SHP77 (cell line): Measurements from ENCODE around the gene HAGH.
"Not testable (repeated sequence)": the region's sequence is repeated elsewhere in the genome, so short reads cannot be mapped to it uniquely, and the experiment has no call there.

Source experiments
- DNase-seq, 2 experiments: peaks; one replicate each; lab custom pipeline; 2025; lab: John Stamatoyannopoulos, UW

The HAGH gene

DNA sequence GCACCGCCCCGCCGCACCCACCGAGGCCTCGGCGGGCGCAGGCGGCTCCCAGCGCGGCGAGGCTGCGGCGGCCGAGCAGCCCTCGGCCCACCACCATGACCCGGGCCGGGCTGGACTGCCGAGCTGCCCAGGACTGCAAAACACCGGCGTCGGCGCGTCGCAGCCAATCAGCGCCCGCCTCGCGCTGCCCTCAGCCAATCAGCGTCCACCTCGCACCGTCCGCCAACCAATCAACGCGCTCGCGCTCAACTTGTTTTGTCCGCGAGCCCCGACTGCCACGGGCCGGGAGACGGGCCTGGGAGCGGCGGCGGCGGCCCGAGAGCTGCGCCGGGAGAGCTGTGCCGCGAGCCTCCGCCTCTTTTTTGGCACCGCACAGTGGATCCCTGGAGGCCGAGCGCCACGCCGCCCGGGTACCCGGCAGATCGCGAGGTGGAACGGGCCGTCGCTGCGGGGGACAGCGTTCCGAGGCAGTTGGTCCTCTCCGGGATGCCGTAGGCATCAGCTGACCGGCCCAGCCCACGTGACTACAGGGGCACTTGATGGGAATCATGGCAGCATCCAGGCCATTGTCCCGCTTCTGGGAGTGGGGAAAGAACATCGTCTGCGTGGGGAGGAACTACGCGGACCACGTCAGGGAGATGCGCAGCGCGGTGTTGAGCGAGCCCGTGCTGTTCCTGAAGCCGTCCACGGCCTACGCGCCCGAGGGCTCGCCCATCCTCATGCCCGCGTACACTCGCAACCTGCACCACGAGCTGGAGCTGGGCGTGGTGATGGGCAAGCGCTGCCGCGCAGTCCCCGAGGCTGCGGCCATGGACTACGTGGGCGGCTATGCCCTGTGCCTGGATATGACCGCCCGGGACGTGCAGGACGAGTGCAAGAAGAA lies at the start of gene HAGH, which contains the start of gene FAHD1:
TSS of gene HAGH (minus strand) at position 135 of the 883 bp plus-strand sequence. CDS start at position 97, 38 bp downstream.
TSS of gene FAHD1 (plus strand) at position 516 of the 883 bp plus-strand sequence. CDS start at position 549, 33 bp downstream.
- peak; percentile 83 to 92 for DNase-seq

DNA sequence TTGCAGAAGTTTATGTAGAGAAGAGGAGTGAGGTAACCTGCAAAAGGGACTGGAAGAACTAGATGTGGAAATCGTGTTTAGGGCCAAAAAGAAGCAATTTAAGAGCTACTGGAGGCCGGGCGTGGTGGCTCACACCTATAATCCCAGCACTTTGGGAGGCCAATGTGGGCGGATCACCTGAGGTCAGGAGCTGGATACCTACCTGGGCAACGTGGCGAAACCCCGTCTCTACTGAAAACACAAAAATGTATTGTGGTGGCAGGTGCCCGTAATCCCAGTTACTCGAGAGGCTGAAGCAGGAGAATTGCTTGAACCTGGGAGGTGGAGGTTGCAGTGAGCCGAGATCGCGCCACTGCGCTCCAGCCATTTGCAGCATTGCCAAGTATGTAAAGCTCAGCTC lies 49.4 kb upstream of the HAGH start:
- DNase-seq = not testable (repeated sequence)

DNA sequence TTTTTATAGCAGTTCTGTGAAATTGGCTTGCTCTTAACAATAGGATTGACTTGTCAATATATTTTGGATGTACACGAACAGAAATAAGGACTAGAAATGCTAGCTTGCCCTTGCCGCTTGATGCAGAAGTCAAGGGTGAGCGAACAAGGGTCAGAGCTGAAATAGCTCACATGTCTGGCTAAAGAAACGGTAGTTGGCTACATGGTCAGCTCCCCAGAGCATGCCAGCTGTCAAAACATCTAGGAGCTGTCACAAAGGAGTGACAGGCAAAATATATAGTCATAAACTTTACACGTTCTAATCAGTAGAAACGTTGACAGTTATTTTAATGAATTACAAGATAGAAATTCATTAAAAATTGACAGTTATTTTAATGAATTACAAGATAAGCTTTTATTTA lies 48.2 kb upstream of the HAGH start:
- peak; percentile 58 to 68 for DNase-seq

DNA sequence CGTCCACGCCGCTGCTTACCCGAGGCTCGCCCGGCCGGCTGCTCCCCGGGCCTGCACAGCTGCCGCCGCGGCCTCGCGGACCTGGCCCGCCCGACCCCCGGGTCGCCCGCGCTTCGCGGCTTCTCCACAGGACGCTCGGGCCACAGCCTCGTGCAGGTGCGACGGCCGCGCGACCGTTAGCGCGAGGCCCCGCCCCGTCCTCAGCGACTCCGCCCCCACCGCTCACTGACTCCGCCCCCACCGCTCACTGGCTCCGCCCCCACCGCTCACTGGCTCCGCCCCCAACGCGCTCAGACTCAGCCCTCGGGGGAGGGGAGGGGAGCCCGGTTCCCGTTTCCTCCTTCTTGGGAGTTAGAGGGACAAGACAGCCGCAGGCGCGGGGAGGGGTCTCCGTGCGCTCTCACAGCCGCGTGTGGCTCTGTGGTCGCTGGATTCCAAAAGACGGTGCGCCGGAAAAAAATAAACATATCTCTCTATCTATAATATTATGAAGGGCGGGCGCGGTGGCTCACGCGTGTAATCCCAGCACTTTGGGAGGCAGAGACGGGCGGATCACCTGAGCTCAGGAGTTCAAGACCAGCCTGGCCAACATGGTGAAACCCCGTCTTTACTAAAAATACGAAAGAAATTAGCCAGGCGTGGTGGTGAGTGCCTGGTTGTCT lies 45.5 kb upstream of the HAGH start, which contains the start of gene MEIOB:
TSS of gene MEIOB (minus strand) at position 191 of the 662 bp plus-strand sequence. CDS start 3,989 bp downstream, outside the sequence.
- DNase-seq = no peak

DNA sequence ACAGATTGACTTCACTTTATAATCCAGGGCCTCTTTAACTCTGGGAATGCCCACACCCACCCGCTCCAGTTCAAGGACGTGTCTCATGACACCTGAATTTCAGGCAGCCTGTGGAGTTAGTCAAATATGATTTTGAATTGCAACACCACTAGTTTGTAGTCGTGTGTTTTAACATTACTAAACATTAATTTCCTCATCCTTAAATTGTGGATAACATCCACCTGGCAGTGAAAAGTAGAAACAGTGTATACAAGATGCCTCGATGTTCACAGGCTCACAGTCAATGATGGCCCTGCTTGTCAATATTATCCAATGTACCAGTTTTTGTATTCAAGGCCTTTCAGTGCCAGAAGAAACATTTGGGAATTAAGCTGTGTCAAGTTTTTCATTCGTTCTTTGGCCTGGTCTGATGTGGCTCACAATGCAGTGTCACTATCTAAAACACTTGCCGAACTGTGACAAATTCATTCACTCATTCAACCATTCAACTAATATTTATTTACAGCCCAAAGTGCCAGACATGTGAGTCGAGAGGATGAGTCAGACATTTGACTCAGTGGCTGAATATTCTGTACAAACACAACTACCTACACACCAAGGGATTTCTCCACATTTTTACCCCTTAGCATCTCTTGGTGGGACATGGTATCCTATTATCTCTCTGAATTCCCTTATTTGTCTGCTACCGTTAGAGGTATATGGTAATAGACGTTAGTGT lies 43.9 kb upstream of the HAGH start:
- peak in 1 of 2 experiments; percentile 48 for DNase-seq

GRCh38 chr16:1865902-1866690 lies 39.5 kb upstream of the HAGH start:
- DNase-seq = no peak

- peak in 1 of 2 experiments; percentile 41 for DNase-seq
These were observed 37.2 kb upstream of the HAGH start for GRCh38 chr16:1863681-1864460.

DNA sequence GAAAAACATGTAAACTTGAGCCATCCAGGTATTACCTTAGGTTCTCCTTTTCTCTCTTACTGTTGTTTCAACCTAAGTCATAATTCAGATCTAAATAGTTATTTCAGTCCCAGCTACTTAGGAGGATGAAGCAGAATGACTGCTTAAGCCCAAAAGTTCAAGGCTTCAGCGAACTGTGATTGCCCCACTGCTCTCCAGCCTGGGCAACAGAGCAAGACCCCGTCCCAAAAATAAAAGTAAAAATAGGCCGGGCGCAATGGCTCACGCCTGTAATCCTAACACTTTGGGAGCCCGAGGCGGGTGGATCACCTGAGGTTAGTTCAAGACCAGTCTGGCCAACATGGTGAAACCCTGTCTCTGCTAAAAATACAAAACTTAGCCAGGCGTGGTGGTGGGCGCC lies 35.8 kb upstream of the HAGH start:
- no peak for DNase-seq

GRCh38 chr16:1861730-1862129 lies 35.1 kb upstream of the HAGH start:
- DNase-seq = no peak

DNA sequence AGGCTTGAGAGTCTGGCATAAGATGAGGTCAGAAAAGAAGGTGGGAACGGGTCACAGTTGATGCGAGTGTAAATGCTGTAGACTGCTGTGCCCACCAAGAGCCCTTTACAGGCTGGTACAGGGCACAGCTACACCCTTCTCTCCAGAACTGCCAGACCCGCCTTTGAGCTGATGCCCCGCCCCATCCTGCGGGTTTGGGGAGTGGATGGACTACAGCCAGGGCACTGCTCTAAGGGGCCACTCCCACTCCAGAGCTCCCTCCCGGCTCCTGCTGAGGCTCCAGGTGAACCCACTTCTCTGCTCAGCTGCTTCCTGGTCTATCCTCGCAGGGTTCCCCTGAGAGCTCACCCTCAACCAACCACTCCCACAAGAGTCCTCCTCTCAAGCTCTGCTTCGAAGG lies 33.0 kb upstream of the HAGH start:
- DNase-seq = no peak

GRCh38 chr16:1858189-1858865 lies 31.7 kb upstream of the HAGH start:
- DNase-seq = no peak

- no peak for DNase-seq
These were observed 30.9 kb upstream of the HAGH start for GRCh38 chr16:1857433-1858097.

- DNase-seq = no peak
These were observed 25.2 kb upstream of the HAGH start for GRCh38 chr16:1851793-1852192.

GRCh38 chr16:1850981-1851380 lies 24.4 kb upstream of the HAGH start:
- DNase-seq = no peak

DNA sequence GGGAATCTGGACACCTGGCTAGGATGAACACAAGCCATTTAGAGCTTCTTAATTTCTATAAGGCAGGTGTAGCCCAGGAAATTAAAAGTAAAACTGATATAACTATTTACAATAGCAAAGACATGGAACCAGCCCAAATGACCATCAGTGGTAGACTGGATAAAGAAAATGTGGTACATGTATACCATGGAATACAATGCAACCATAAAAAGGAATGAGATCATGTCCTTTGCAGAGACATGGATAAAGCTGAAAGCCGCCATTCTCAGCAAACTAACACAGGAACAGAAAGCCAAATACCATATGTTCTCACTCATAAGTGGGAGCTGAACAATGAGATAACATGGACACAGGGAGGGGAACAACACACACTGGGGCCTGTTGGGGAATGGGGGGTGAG lies 19.8 kb upstream of the HAGH start:
- no peak for DNase-seq

DNA sequence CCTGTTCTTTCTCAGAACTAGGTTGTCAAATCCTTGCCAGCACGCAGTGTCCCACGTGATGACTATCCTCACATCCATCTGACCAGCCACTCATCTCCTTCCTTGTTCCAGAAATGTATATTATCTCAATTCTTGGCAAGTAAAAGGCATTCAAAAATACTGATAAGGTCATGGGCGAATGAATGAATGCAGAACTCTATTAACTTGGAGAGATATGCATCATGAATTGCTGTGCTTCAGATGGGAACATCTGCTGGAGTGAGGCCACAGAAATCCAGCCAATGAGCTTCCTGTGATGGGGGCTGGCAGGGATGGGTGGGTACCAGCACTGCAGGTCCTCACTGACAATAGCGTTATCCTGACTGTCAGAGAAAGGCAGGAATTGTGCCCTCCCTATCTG lies 19.4 kb upstream of the HAGH start:
- DNase-seq = no peak

GRCh38 chr16:1839554-1839953 lies 12.9 kb upstream of the HAGH start:
- peak; percentile 43 to 55 for DNase-seq

GRCh38 chr16:1834096-1834495 lies 7.5 kb upstream of the HAGH start:
- DNase-seq = no peak

GRCh38 chr16:1832838-1833454 lies 6.3 kb upstream of the HAGH start:
- peak; percentile 25 to 33 for DNase-seq
